PC-9 (cell line): ENCODE results near the gene SULT1A4. TPM values are rescaled to one million over a fixed set of nuclear protein-coding genes. Genes with fewer than 3 reads are reported as not detected.
"Not testable (repeated sequence)": the region's sequence is repeated elsewhere in the genome, so short reads cannot be mapped to it uniquely, and the experiment has no call there.

Experiments
- BruUV-seq: library from RNA; stranded (reverse); fragments of 400-500 nt; replicated peaks from 2 replicates; lab custom pipeline; 2021; lab: Mats Ljungman, UMichigan
- CTCF ChIA-PET: fragments of 300-600 bp; sonication (Branson Sonifier 250); formaldehyde crosslinking; loops from one replicate; lab custom pipeline; 2022; ENCODE audit warnings: antibody characterized with exemption; lab: Charles Lee
- POLR2A ChIA-PET: fragments of 300-600 bp; sonication (Branson Sonifier 250); formaldehyde crosslinking; loops from one replicate; lab custom pipeline; 2022; ENCODE audit warnings: antibody characterized with exemption; ENCODE audit not compliant: unreplicated experiment; lab: Charles Lee
- DNase-seq, 2 experiments: peaks; one replicate each; pipeline versions ENCODE4 v3.0.0 to v3.0.0-alpha.2; 2015 to 2022; ENCODE audit warnings: mixed read lengths in 1 of 2
- H2AFZ ChIP-seq: fragments of 200-600 bp; sonication (generic); 2 replicates; pipeline ENCODE4 v1.8.1; 2017; ENCODE audit warnings: antibody characterized with exemption
- H3F3A ChIP-seq: fragments of 200-600 bp; sonication (generic); 2 replicates; pipeline ENCODE4 v1.8.1; 2017; ENCODE audit warnings: antibody characterized with exemption, mild to moderate bottlenecking, low read depth; ENCODE audit not compliant: insufficient read depth
- H3K27ac ChIP-seq: fragments of 200-600 bp; sonication (generic); 2 replicates; pipeline ENCODE4 v1.6.1; 2016; ENCODE audit warnings: mixed run types
- H3K27me3 ChIP-seq: fragments of 200-600 bp; sonication (generic); 2 replicates; pipeline ENCODE4 v1.6.1; 2016; ENCODE audit warnings: low read depth, mixed run types; ENCODE audit not compliant: insufficient read depth
- H3K36me3 ChIP-seq: fragments of 200-600 bp; sonication (generic); 2 replicates; pipeline ENCODE4 v1.6.1; 2016; ENCODE audit warnings: low read depth, mixed run types
- H3K4me1 ChIP-seq: fragments of 200-600 bp; sonication (generic); replicated peaks from 2 replicates; pipeline ENCODE4 v1.6.1; 2016; ENCODE audit warnings: mixed run types; ENCODE audit not compliant: insufficient read depth
- H3K4me2 ChIP-seq: fragments of 200-600 bp; sonication (generic); 2 replicates; pipeline ENCODE4 v1.6.1; 2017; ENCODE audit warnings: mixed run types
- H3K4me3 ChIP-seq: fragments of 200-600 bp; sonication (generic); 2 replicates; pipeline ENCODE4 v1.6.1; 2016; ENCODE audit warnings: mixed run types
- H3K79me2 ChIP-seq: fragments of 200-600 bp; sonication (generic); 2 replicates; pipeline ENCODE4 v1.6.1; 2017; ENCODE audit warnings: low read depth, mixed run types
- H3K9me2 ChIP-seq: fragments of 200-600 bp; sonication (generic); 2 replicates; pipeline ENCODE4 v1.8.1; 2017; ENCODE audit warnings: mild to moderate bottlenecking; ENCODE audit not compliant: insufficient read depth
- H3K9me3 ChIP-seq: fragments of 200-600 bp; sonication (generic); 2 replicates; pipeline ENCODE4 v1.8.1; 2016; ENCODE audit warnings: low read depth; ENCODE audit not compliant: insufficient read depth
- H4K20me1 ChIP-seq: fragments of 200-600 bp; sonication (generic); 2 replicates; pipeline ENCODE4 v1.8.1; 2017; ENCODE audit not compliant: insufficient read depth
- intact Hi-C: fragments of 100-400 bp; cut with micrococcal nuclease; formaldehyde crosslinking; loops from one replicate; pipeline ENCODE4 v1.10.0; 2022; ENCODE audit not compliant: unreplicated experiment
- total RNA-seq: library from RNA; stranded (reverse); gene quantifications from 2 replicates; pipeline ENCODE4 v1.2.3, GENCODE V29; 2021

Gene SULT1A4
- total RNA-seq, 1 experiment from 2014 or later: 16.7 TPM

DNA sequence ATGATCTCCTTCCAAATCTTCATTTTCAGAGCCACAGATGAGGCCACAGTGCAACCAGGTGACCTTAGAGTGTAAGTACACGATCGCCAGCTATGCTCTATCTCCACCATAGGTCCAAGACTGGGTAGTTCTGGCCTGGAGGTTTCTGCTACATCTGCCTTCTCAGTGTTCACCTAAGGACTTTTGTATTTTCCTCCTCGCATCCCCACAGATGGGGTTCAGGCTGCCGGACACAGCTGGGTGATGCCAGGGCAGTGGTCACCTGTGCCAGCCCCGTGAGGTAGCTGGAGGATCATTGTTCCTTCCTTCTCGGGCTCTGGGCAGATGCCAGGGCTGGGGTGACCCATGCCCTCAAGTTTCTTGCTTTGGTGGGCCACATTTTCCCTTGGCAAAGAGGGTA lies 46.6 kb downstream of the SULT1A4 start, which contains the start of gene NPIPB12:
Gene NPIPB12 (minus strand): TSS at position 101 of the 400 bp plus-strand sequence.
- H3K36me3 ChIP-seq, H3K4me1 ChIP-seq, H3F3A ChIP-seq, H3K79me2 ChIP-seq, CTCF ChIA-PET, H3K4me3 ChIP-seq, BruUV-seq, POLR2A ChIA-PET, H3K27ac ChIP-seq, H3K27me3 ChIP-seq, DNase-seq, H2AFZ ChIP-seq, H3K9me2 ChIP-seq, intact Hi-C loops, H3K4me2 ChIP-seq, H4K20me1 ChIP-seq, H3K9me3 ChIP-seq: not testable (repeated sequence)

Other genes with a start within 250 kb of the SULT1A4 start
- 3.7 and 4.5 TPM in 2 replicates for gene NPIPB11, start 53.2 kb upstream of the SULT1A4 start, total RNA-seq
- 22.6 and 24.8 TPM in 2 replicates for gene BOLA2, start 5.6 kb upstream of the SULT1A4 start, total RNA-seq
- 94.6 and 149 TPM in 2 replicates for gene SLX1B, start 5.4 kb upstream of the SULT1A4 start, total RNA-seq
- 108 and 166 TPM in 2 replicates for gene NPIPB12, start 46.5 kb downstream of the SULT1A4 start, total RNA-seq
- 0.15 and 0.17 TPM in 2 replicates for gene SPN, start 203.3 kb downstream of the SULT1A4 start, total RNA-seq
- 247 and 310 TPM in 2 replicates for gene QPRT, start 219.3 kb downstream of the SULT1A4 start, total RNA-seq